Measurements from ENCODE around the gene RPGRIP1. TPM values are rescaled to one million over a fixed set of nuclear protein-coding genes. Genes with fewer than 3 reads are reported as not detected.
"Not testable (repeated sequence)": the region's sequence is repeated elsewhere in the genome, so short reads cannot be mapped to it uniquely, and the experiment has no call there.

Gene RPGRIP1
- total RNA-seq, 4 donors from 2014 or later = 0.14 TPM; not detected in 3

- no peaks in the 10 kb centered on the region for H3K4me1 ChIP-seq
- intact Hi-C loops (cut with DNase I; ENCODE audit: low total_unique reads) = no loop called here
- no peak overlapping the region for H3K27ac ChIP-seq
- no peaks in the 10 kb centered on the region for H3K9me3 ChIP-seq
- TF ChIP-seq CTCF (IDR thresholded peaks at IDR 0.05) = no peak
- TF ChIP-seq POLR2A (IDR thresholded peaks at IDR 0.05) = no peak
- H3K27me3 ChIP-seq = peaks cover 0 to 4% of the 10 kb centered on the region in 2 donors
- no peak overlapping the region for H3K4me3 ChIP-seq
- H3K36me3 ChIP-seq = no peaks in the 10 kb centered on the region
- DNase-seq = no peak
These were observed 22.3 kb downstream of the RPGRIP1 start for GRCh38 chr14:21302013-21302835.

- intact Hi-C loops (cut with DNase I; ENCODE audit: low total_unique reads); H3K27me3 ChIP-seq; H3K27ac ChIP-seq; H3K4me3 ChIP-seq; DNase-seq; H3K36me3 ChIP-seq; H3K9me3 ChIP-seq; H3K4me1 ChIP-seq: not testable (repeated sequence)
These were observed 22.9 kb downstream of the RPGRIP1 start for GRCh38 chr14:21302836-21303140.

- intact Hi-C loops (cut with DNase I; ENCODE audit: low total_unique reads) = no loop called here
- H3K36me3 ChIP-seq = no peaks in the 10 kb centered on the region
- no peak for DNase-seq
- H3K27ac ChIP-seq = no peak overlapping the region
- no peaks in the 10 kb centered on the region for H3K9me3 ChIP-seq
- H3K27me3 ChIP-seq = peaks cover 0 to 5% of the 10 kb centered on the region in 2 donors
- H3K4me3 ChIP-seq = no peak overlapping the region
- no peak for TF ChIP-seq POLR2A (IDR thresholded peaks at IDR 0.05)
- TF ChIP-seq CTCF (IDR thresholded peaks at IDR 0.05) = no peak
- H3K4me1 ChIP-seq = no peaks in the 10 kb centered on the region
These were observed 27.8 kb downstream of the RPGRIP1 start for GRCh38 chr14:21307637-21308036.

GRCh38 chr14:21308132-21308478, 28.2 kb downstream of the RPGRIP1 start:
- no peak overlapping the region for H3K4me3 ChIP-seq
- no peak for TF ChIP-seq POLR2A (IDR thresholded peaks at IDR 0.05)
- TF ChIP-seq CTCF (IDR thresholded peaks at IDR 0.05) = no peak

GRCh38 chr14:21308479-21309237, 28.8 kb downstream of the RPGRIP1 start:
- intact Hi-C loops (cut with DNase I; ENCODE audit: low total_unique reads) = no loop called here
- DNase-seq = peak; percentile 17 to 57
- Histone ChIP-seq H3K27ac (no peak overlapping the region), H3K9me3 (no peaks in the 10 kb centered on the region), H3K27me3 (peaks cover 0 to 5% of the 10 kb centered on the region in 2 donors), H3K36me3 (no peaks in the 10 kb centered on the region), H3K4me3 (peak overlapping the region; percentile 10 to 13), H3K4me1 (no peaks in the 10 kb centered on the region)
- TF ChIP-seq POLR2A (IDR thresholded peaks at IDR 0.05) = no peak
- no peak for TF ChIP-seq CTCF (IDR thresholded peaks at IDR 0.05)

More at GRCh38 chr14:21308132-21308478, 28.2 kb downstream of the RPGRIP1 start:
- Histone ChIP-seq H3K9me3 (no peaks in the 10 kb centered on the region), H3K36me3 (no peaks in the 10 kb centered on the region), H3K27ac (no peak overlapping the region), H3K27me3 (peaks cover 0 to 5% of the 10 kb centered on the region in 2 donors), H3K4me1 (no peaks in the 10 kb centered on the region)
- intact Hi-C loops (cut with DNase I; ENCODE audit: low total_unique reads) = no loop called here
- DNase-seq = no peak

Measured in uterus (tissue), 4 donors.